Measurements from ENCODE around the gene FHIT.

Gene FHIT

DNA sequence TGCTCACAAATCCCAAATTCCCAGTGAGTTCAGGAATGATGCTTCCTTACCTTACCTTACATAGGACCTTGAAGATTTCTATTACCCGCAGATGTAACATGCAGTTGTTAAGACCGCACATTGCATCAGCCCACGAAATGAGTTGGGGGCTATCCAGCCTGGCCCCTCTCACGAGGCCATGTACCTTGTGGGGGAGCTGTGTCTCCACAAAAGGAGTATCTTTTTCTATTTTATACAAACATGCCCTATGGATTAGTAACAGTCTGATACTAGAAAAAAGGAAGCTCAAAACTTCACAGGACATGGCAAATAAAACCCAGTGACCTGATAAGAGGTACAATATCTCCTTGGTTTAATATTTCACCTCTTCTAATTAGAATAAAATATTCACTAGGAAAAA is 1114.7 kb downstream of the FHIT start:
- TF ChIP-seq TAF1 (IDR thresholded peaks at IDR 0.05; ENCODE audit: borderline replicate concordance, insufficient read depth, low read length): no peak

DNA sequence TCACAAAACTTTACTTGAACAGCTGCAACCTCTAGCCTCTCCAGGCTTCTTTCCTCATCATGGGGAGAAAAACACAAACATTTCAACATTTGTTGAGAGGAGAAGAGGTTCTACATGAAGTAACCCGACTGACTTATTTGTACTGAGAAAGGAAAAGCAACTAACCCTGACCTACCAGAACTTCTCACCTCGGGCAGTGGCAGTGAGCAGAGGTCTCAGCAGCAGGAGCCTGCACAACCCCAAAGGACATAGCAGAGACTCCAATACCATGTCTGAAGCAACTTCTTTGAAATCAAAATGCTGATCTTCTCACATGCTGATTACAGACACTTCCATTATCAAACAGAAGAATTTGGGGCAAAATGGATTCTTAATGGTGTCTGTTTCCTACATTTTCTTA is 1115.8 kb downstream of the FHIT start:
- TF ChIP-seq, protein P1, sequence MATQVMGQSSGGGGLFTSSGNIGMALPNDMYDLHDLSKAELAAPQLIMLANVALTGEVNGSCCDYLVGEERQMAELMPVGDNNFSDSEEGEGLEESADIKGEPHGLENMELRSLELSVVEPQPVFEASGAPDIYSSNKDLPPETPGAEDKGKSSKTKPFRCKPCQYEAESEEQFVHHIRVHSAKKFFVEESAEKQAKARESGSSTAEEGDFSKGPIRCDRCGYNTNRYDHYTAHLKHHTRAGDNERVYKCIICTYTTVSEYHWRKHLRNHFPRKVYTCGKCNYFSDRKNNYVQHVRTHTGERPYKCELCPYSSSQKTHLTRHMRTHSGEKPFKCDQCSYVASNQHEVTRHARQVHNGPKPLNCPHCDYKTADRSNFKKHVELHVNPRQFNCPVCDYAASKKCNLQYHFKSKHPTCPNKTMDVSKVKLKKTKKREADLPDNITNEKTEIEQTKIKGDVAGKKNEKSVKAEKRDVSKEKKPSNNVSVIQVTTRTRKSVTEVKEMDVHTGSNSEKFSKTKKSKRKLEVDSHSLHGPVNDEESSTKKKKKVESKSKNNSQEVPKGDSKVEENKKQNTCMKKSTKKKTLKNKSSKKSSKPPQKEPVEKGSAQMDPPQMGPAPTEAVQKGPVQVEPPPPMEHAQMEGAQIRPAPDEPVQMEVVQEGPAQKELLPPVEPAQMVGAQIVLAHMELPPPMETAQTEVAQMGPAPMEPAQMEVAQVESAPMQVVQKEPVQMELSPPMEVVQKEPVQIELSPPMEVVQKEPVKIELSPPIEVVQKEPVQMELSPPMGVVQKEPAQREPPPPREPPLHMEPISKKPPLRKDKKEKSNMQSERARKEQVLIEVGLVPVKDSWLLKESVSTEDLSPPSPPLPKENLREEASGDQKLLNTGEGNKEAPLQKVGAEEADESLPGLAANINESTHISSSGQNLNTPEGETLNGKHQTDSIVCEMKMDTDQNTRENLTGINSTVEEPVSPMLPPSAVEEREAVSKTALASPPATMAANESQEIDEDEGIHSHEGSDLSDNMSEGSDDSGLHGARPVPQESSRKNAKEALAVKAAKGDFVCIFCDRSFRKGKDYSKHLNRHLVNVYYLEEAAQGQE (IDR thresholded peaks at IDR 0.05; ENCODE audit: insufficient read depth in 1 of 2, low read depth in 2 of 2, low read length in 2 of 2): no peak
- TF ChIP-seq FOXP2 (optimal IDR thresholded peaks at IDR 0.05; ENCODE audit: borderline replicate concordance, extremely low read depth, extremely low read length, insufficient read depth): no peak
- TF ChIP-seq POLR2AphosphoS5 (IDR thresholded peaks at IDR 0.05; ENCODE audit: low read depth, low read length): no peak
- TF ChIP-seq TAF1 (IDR thresholded peaks at IDR 0.05; ENCODE audit: borderline replicate concordance, insufficient read depth, low read length): no peak
- no peak for TF ChIP-seq SIN3A (IDR thresholded peaks at IDR 0.05; ENCODE audit: borderline replicate concordance, insufficient read depth, low read length)

DNA sequence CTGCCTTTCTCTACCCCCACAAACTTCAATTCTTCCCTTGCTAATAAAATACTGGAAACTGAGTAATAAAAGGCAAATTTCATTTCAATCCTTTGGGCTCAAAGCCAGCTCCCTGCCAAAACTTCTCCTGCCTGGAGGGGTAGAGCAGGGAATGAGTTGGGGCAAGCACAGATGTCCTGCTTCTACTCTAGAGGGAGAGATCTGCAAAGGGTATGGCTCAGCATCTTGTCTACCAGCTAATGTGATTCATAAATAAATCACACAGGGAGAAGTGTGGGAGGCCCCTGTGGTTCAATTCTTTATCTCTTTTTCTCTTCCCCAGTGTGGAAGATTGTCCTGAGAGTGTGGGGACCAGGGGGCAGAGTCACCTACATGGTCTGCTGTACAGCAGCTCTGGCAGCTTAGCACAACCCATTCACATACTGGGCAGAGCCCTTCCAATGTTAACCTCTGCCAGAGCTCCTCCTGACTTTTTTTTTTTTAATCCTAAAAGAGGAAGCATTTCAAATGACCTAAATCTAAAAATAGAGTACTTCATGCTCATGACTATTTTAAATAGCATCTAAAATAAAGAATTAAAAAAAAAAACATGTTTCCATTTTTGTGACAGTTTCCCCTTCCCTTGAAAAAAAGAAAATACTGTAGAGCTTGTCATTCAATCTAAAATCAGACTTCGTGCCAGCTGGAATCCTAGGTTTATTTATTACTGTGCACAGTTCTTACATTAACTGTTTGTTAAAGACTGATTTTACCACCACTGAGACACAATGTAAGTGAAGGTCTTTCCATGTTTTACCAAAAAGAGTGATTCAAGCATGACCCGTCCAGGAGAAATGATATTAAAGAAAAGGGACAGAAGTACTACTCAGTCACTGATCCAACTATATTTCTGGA is 1117.7 kb downstream of the FHIT start:
- TF ChIP-seq SIN3A (IDR thresholded peaks at IDR 0.05; ENCODE audit: borderline replicate concordance, insufficient read depth, low read length) (no peak), TAF1 (IDR thresholded peaks at IDR 0.05; ENCODE audit: borderline replicate concordance, insufficient read depth, low read length) (no peak), FOXP2 (optimal IDR thresholded peaks at IDR 0.05; ENCODE audit: borderline replicate concordance, extremely low read depth, extremely low read length, insufficient read depth) (no peak)

DNA sequence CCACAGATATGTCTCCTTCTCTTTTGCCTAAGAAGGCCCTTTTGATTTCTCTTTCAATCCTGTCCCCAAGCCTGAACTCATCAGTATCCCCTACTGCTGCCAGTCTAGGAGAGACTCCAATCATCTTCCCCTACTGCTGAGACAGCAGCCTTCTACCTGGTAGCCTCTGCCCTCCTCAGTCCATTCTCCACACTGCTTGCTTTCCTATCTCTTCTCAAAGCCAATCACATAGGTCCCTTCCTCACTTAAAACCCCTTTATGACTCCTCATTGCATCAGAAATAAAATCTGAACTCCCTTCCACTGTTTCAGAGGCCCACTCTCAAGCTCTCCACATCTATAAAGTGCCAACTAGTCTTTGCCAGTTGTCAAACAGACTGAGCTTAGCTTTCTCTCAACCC is 1119.6 kb downstream of the FHIT start:
- TF ChIP-seq FOXP2 (optimal IDR thresholded peaks at IDR 0.05; ENCODE audit: borderline replicate concordance, extremely low read depth, extremely low read length, insufficient read depth): no peak
- no peak for TF ChIP-seq SIN3A (IDR thresholded peaks at IDR 0.05; ENCODE audit: borderline replicate concordance, insufficient read depth, low read length)
- TF ChIP-seq POLR2AphosphoS5 (IDR thresholded peaks at IDR 0.05; ENCODE audit: low read depth, low read length): no peak
- no peak for TF ChIP-seq TAF1 (IDR thresholded peaks at IDR 0.05; ENCODE audit: borderline replicate concordance, insufficient read depth, low read length)
- TF ChIP-seq, protein P1 (IDR thresholded peaks at IDR 0.05; ENCODE audit: insufficient read depth in 1 of 2, low read depth in 2 of 2, low read length in 2 of 2): no peak

DNA sequence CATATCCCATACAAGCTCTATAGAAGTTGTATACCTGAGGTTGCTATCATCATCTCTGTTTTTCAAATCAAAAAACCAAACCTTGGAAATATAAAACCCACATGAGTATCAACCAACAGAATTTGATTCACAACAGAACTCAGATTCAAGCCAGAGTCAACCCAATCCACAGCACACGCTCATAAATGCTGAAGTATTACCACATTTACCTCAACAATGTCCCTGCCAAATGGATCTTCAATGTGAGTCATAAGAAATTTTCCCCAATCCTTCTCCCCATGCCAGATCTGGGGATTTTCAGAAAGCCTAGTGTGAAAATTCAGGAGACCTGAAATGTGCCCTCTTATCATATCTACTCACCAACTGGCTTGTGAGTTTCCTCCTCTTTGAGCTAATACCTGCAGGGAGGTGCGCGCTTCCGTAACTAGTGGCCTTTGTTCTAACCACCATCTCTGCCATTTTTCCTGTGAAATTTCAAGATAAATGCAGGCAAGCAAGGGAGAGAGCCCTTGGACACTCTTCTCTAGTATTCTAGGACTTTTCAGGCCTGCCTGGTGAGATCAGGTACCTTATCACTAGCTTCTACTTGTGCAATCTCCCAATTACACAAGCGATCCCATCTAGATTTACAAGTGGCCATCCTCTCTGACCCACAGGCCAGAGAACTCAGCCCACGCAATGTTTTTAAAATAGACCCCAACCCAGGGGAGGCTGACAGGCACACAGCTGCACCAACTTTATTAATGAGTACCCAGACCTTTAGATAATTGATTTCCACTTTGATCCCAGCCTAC is 1124.5 kb downstream of the FHIT start:
- TF ChIP-seq FOXP2 (optimal IDR thresholded peaks at IDR 0.05; ENCODE audit: borderline replicate concordance, extremely low read depth, extremely low read length, insufficient read depth) (no peak), TAF1 (IDR thresholded peaks at IDR 0.05; ENCODE audit: borderline replicate concordance, insufficient read depth, low read length) (no peak), SIN3A (IDR thresholded peaks at IDR 0.05; ENCODE audit: borderline replicate concordance, insufficient read depth, low read length) (no peak), POLR2AphosphoS5 (IDR thresholded peaks at IDR 0.05; ENCODE audit: low read depth, low read length) (no peak)
- TF ChIP-seq, protein P1 (IDR thresholded peaks at IDR 0.05; ENCODE audit: insufficient read depth in 1 of 2, low read depth in 2 of 2, low read length in 2 of 2): no peak

DNA sequence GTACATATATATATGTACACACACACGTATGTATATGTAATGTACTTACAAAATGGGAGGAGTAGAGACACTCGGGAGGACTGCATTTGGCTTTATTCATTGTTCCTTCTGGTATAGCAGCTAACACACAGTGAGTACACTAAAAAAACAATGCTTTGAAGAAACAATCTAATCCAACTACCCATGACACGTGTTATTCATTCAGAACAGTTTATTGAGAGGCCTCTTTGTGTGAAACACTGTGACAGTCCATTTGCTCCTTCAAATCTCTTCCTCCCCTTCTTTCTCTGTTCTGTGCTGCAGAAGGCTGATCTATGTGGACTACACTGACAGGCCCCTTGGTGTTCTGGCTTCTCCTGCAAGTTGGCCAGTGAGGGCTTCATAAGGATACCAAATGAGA is 1125.6 kb downstream of the FHIT start:
- TF ChIP-seq TAF1 (IDR thresholded peaks at IDR 0.05; ENCODE audit: borderline replicate concordance, insufficient read depth, low read length) (no peak), POLR2AphosphoS5 (IDR thresholded peaks at IDR 0.05; ENCODE audit: low read depth, low read length) (no peak), SIN3A (IDR thresholded peaks at IDR 0.05; ENCODE audit: borderline replicate concordance, insufficient read depth, low read length) (no peak), FOXP2 (optimal IDR thresholded peaks at IDR 0.05; ENCODE audit: borderline replicate concordance, extremely low read depth, extremely low read length, insufficient read depth) (no peak)
- TF ChIP-seq, protein P1 (IDR thresholded peaks at IDR 0.05; ENCODE audit: insufficient read depth in 1 of 2, low read depth in 2 of 2, low read length in 2 of 2): no peak
